ENCODE measurements around the gene ABLIM1. TPM values are rescaled to one million over a fixed set of nuclear protein-coding genes. Genes with fewer than 3 reads are reported as not detected.

Gene ABLIM1
- total and polyA plus RNA-seq, 10 of the 15 experiments (the other 5 are each of a cell fraction or from before 2014, with no cell fraction given) = 14.2 to 50.5 (median 28.1) TPM

- no peak for TF ChIP-seq POLR2AphosphoS5 (IDR thresholded peaks at IDR 0.05; ENCODE audit: low read length)
- no peak for TF ChIP-seq EGR1 (IDR thresholded peaks at IDR 0.05; ENCODE audit: borderline replicate concordance in 1 of 2, low read depth in 2 of 2, low read length in 2 of 2)
- no peak for TF ChIP-seq E2F8 (IDR thresholded peaks at IDR 0.05; ENCODE audit: low read depth, partially characterized antibody)
- no peak for TF ChIP-seq NBN (IDR thresholded peaks at IDR 0.05)
- TF ChIP-seq CEBPZ (IDR thresholded peaks at IDR 0.05; ENCODE audit: low read depth, low read length) = no peak
Observed at GRCh38 chr10:114458216-114458920, 199.7 kb downstream of the ABLIM1 start (continued).
